GM18519 (cell line): ENCODE measurements around the gene CTNNAL1.

Experiments
- ATAC-seq: cut with Tn5 transposase; IDR thresholded peaks from one replicate; pipeline ENCODE4 v1.9.1; 2021; ENCODE audit warnings: mild to moderate bottlenecking, moderate library complexity; ENCODE audit not compliant: unreplicated experiment, low FRiP score

CTNNAL1 gene

GRCh38 chr9:108894225-108894997 is 118.9 kb downstream of the CTNNAL1 start:
- no peak for ATAC-seq
